OCI-LY3 (cell line): ENCODE data around the gene MAD1L1.
"Not testable (repeated sequence)": the region's sequence is repeated elsewhere in the genome, so short reads cannot be mapped to it uniquely, and the experiment has no call there.

Experiments used
- EZH2phosphoT487 ChIP-seq: fragments of 200-600 bp; shearing (Covaris generic); IDR thresholded peaks from 2 replicates; pipeline ENCODE4 v1.6.1; 2018; ENCODE audit warnings: antibody characterized with exemption, mixed run types, low read depth
- TF ChIP-seq, protein P1 (sequence below): fragments of 200-600, 300-600 bp; sonication (generic); IDR thresholded peaks from 2 replicates; pipeline ENCODE4 v1.5.1; 2014; ENCODE audit warnings: antibody characterized with exemption, low read length, low read depth

GRCh38 chr7:1874590-1875391 lies 358.0 kb downstream of the MAD1L1 start:
- TF ChIP-seq, protein P1, sequence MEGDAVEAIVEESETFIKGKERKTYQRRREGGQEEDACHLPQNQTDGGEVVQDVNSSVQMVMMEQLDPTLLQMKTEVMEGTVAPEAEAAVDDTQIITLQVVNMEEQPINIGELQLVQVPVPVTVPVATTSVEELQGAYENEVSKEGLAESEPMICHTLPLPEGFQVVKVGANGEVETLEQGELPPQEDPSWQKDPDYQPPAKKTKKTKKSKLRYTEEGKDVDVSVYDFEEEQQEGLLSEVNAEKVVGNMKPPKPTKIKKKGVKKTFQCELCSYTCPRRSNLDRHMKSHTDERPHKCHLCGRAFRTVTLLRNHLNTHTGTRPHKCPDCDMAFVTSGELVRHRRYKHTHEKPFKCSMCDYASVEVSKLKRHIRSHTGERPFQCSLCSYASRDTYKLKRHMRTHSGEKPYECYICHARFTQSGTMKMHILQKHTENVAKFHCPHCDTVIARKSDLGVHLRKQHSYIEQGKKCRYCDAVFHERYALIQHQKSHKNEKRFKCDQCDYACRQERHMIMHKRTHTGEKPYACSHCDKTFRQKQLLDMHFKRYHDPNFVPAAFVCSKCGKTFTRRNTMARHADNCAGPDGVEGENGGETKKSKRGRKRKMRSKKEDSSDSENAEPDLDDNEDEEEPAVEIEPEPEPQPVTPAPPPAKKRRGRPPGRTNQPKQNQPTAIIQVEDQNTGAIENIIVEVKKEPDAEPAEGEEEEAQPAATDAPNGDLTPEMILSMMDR = not testable (repeated sequence)
- TF ChIP-seq EZH2phosphoT487 = not testable (repeated sequence)
